Prostate gland (tissue), 2 donors: ENCODE measurements around the gene ADH7.

ENCODE experiments used
- CTCF ChIP-seq, 4 experiments: fragments of 200-600 bp in 2 of 4; fragments of 450-650 bp in 2 of 4; sonication (generic) in 2 of 4; IDR thresholded peaks; 1 replicate in 3 of 4; 2 replicates in 1 of 4; pipeline ENCODE4 v1.5.1; 2016 to 2019; ENCODE audit warnings: antibody characterized with exemption in 4 of 4, mild to moderate bottlenecking in 2 of 4, moderate library complexity in 2 of 4
- POLR2A ChIP-seq: fragments of 450-650 bp; IDR thresholded peaks from one replicate; pipeline ENCODE4 v1.6.1; 2016; ENCODE audit warnings: antibody characterized with exemption, mild to moderate bottlenecking
- POLR2AphosphoS5 ChIP-seq: sonication (generic); formaldehyde crosslinking; IDR thresholded peaks from one replicate; pipeline ENCODE4 v1.6.1; 2017; ENCODE audit warnings: antibody characterized with exemption

GRCh38 chr4:99435154-99435553 is at the start of gene ADH7:
- TF ChIP-seq CTCF (IDR thresholded peaks at IDR 0.05) (no peak), POLR2A (no peak), POLR2AphosphoS5 (no peak)
